GM23338 (cell line): ENCODE results near the gene HVCN1. TPM values are rescaled to one million over a fixed set of nuclear protein-coding genes. Genes with fewer than 3 reads are reported as not detected.

Source experiments
- ATAC-seq: fragments of 200-7000 bp; cut with Tn5 transposase; 3 replicates; pipeline ENCODE4 v1.9.1; 2020
- DNase-seq: peaks from one replicate; pipeline ENCODE4 v3.0.0-alpha.2; 2015; ENCODE audit warnings: low spot score
- H2AFZ ChIP-seq: fragments of 200-600 bp; sonication (generic); 2 replicates; pipeline ENCODE4 v1.8.0; 2016; ENCODE audit warnings: antibody characterized with exemption, mild to moderate bottlenecking, moderate library complexity
- H3F3A ChIP-seq: fragments of 200-600 bp; sonication (generic); replicated peaks from 2 replicates; pipeline ENCODE4 v1.8.0; 2017; ENCODE audit warnings: antibody characterized with exemption, mixed run types, low read depth
- H3K27ac ChIP-seq: fragments of 200-600 bp; sonication (generic); 2 replicates; pipeline ENCODE4 v1.6.1; 2016; ENCODE audit warnings: low read depth
- H3K27me3 ChIP-seq: fragments of 200-600 bp; sonication (generic); 2 replicates; pipeline ENCODE4 v1.8.0; 2016; ENCODE audit warnings: mild to moderate bottlenecking, mixed run types, moderate library complexity; ENCODE audit not compliant: insufficient read depth
- H3K36me3 ChIP-seq: fragments of 200-600 bp; sonication (generic); 2 replicates; pipeline ENCODE4 v1.8.0; 2016; ENCODE audit warnings: mild to moderate bottlenecking; ENCODE audit not compliant: insufficient read depth
- H3K4me1 ChIP-seq: fragments of 200-600 bp; sonication (generic); 2 replicates; pipeline ENCODE4 v1.8.0; 2016; ENCODE audit warnings: mild to moderate bottlenecking, moderate library complexity; ENCODE audit not compliant: insufficient read depth
- H3K4me2 ChIP-seq: fragments of 200-600 bp; sonication (generic); 2 replicates; pipeline ENCODE4 v1.7.1; 2017; ENCODE audit warnings: mixed run types
- H3K4me3 ChIP-seq: fragments of 200-600 bp; sonication (generic); 2 replicates; pipeline ENCODE4 v1.6.1; 2016; ENCODE audit warnings: mixed run types
- H3K79me2 ChIP-seq: fragments of 200-600 bp; sonication (generic); replicated peaks from 2 replicates; pipeline ENCODE4 v1.8.0; 2017; ENCODE audit warnings: mild to moderate bottlenecking; ENCODE audit not compliant: insufficient read depth
- H3K9me2 ChIP-seq: fragments of 200-600 bp; sonication (generic); 2 replicates; pipeline ENCODE4 v1.8.0; 2017; ENCODE audit not compliant: insufficient read depth
- H4K20me1 ChIP-seq: fragments of 200-600 bp; sonication (generic); replicated peaks from 2 replicates; pipeline ENCODE4 v1.8.0; 2017; ENCODE audit warnings: mild to moderate bottlenecking; ENCODE audit not compliant: insufficient read depth
- H3K27ac Mint-ChIP-seq: 2 replicates; pipeline ENCODE4 v1.8.0; 2020; ENCODE audit warnings: inconsistent platforms, mild to moderate bottlenecking, moderate library complexity, mixed read lengths
- H3K27me3 Mint-ChIP-seq: 3 replicates; pipeline ENCODE4 v1.8.0; 2022; ENCODE audit warnings: low read depth, mild to moderate bottlenecking, moderate library complexity, mixed read lengths, inconsistent platforms; ENCODE audit not compliant: insufficient read depth, poor library complexity
- H3K36me3 Mint-ChIP-seq: 3 replicates; pipeline ENCODE4 v1.8.0; 2021; ENCODE audit warnings: low read depth, mild to moderate bottlenecking, inconsistent platforms, moderate library complexity, mixed read lengths
- H3K4me1 Mint-ChIP-seq: 3 replicates; pipeline ENCODE4 v1.8.0; 2020; ENCODE audit warnings: mild to moderate bottlenecking, inconsistent platforms, mixed read lengths
- H3K4me3 Mint-ChIP-seq: 3 replicates; pipeline ENCODE4 v1.8.0; 2021; ENCODE audit warnings: moderate library complexity, mild to moderate bottlenecking, inconsistent platforms, mixed read lengths
- H3K9me3 Mint-ChIP-seq: 3 replicates; pipeline ENCODE4 v1.8.0; 2020; ENCODE audit warnings: moderate library complexity, mild to moderate bottlenecking, inconsistent platforms, mixed read lengths
- CREB1 ChIP-seq: fragments of 250-450 bp; sonication (Bioruptor Pico); IDR thresholded peaks from 2 replicates; pipeline ENCODE4 v1.5.0; 2020; ENCODE audit warnings: low read depth, mild to moderate bottlenecking, moderate library complexity
- EZH2 ChIP-seq: fragments of 200-600 bp; sonication (generic); IDR thresholded peaks from one replicate; pipeline ENCODE4 v1.8.0; 2017; ENCODE audit warnings: antibody characterized with exemption, mild to moderate bottlenecking, low read depth; ENCODE audit not compliant: unreplicated experiment
- EZH2phosphoT487 ChIP-seq: fragments of 200-600 bp; sonication (generic); IDR thresholded peaks from one replicate; pipeline ENCODE4 v1.8.1; 2018; ENCODE audit warnings: antibody characterized with exemption; ENCODE audit not compliant: unreplicated experiment
- JUNB ChIP-seq: IDR thresholded peaks from one replicate; pipeline ENCODE4 v1.6.1; 2016; ENCODE audit warnings: antibody characterized with exemption; ENCODE audit not compliant: unreplicated experiment
- NANOG ChIP-seq: IDR thresholded peaks from 2 replicates; pipeline ENCODE4 v1.6.1; 2016; ENCODE audit warnings: antibody characterized with exemption, borderline replicate concordance
- POLR2AphosphoS5 ChIP-seq: IDR thresholded peaks from 2 replicates; pipeline ENCODE4 v1.6.1; 2016; ENCODE audit warnings: antibody characterized with exemption, low read depth
- STAT1 ChIP-seq: IDR thresholded peaks from one replicate; pipeline ENCODE4 v1.6.1; 2016; ENCODE audit warnings: antibody characterized with exemption; ENCODE audit not compliant: unreplicated experiment
- polyA plus RNA-seq: library from polyadenylated mRNA; unstranded; fragments of >200 nt; fragmentation: Nextera tagmentation; extraction: Ambion mirVana; gene quantifications from 2 replicates; pipeline ENCODE4 v1.2.1, GENCODE V29; 2016
- total RNA-seq: library from RNA; depleted of rRNA; stranded (reverse); fragments of >200 nt; shearing (Covaris generic); gene quantifications from 2 replicates; pipeline ENCODE4 v1.2.3, GENCODE V29; 2014
- TF ChIP-seq, protein P1 (sequence below), 2 experiments: fragments of 200-600 bp in 1 of 2; sonication (generic) in 1 of 2; conservative IDR thresholded peaks; 2 replicates each; pipeline versions ENCODE4 v1.5.1 to v1.6.1; 2016 to 2017; ENCODE audit warnings: antibody characterized with exemption in 2 of 2, low read depth in 2 of 2, mild to moderate bottlenecking in 2 of 2, moderate library complexity in 1 of 2
- TF ChIP-seq, protein P2 (sequence below): IDR thresholded peaks from 2 replicates; pipeline ENCODE4 v1.6.1; 2016; ENCODE audit warnings: antibody characterized with exemption
- TF ChIP-seq, protein P3 (sequence below): fragments of 250-450 bp; sonication (Bioruptor Pico); IDR thresholded peaks from 2 replicates; pipeline ENCODE4 v1.5.0; 2020; ENCODE audit warnings: mild to moderate bottlenecking, moderate library complexity

Gene HVCN1
- total and polyA plus RNA-seq, 2 experiments from 2014 or later: 10.4 to 10.7 TPM

DNA sequence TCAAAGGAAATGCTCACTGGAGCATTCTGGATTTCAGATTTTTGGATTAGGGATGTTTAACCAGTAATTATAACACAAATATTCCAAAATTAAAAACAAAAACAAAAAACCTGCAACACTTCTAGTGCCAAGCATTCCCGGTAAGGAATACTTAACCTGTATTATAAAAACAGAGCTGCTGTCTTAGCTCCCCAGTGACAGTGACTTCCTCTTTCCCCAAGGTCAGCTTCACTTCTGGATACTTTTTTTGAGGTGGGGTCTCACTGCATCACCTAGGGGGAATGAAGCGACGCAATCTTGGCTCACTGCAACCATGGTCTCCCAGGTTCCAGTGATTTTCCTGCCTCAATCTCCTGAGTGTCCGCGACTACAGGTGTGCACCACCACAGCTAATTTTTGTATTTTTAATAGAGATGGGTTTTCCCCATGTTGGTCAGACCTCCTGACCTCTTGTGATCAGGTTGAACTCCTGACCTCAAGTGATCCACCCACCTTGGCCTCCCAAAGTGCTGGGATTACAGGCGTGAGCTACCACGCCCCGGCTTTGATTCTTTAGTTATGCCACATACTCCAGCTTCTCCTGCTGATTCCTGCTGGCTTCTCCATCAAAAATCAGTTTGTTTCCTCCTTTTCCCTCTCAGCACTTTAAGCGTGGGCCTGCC lies 37.9 kb upstream of the HVCN1 start (continued):
- TF ChIP-seq CREB1 (no peak), EZH2 (no peak), STAT1 (no peak)
- TF ChIP-seq, protein P1, sequence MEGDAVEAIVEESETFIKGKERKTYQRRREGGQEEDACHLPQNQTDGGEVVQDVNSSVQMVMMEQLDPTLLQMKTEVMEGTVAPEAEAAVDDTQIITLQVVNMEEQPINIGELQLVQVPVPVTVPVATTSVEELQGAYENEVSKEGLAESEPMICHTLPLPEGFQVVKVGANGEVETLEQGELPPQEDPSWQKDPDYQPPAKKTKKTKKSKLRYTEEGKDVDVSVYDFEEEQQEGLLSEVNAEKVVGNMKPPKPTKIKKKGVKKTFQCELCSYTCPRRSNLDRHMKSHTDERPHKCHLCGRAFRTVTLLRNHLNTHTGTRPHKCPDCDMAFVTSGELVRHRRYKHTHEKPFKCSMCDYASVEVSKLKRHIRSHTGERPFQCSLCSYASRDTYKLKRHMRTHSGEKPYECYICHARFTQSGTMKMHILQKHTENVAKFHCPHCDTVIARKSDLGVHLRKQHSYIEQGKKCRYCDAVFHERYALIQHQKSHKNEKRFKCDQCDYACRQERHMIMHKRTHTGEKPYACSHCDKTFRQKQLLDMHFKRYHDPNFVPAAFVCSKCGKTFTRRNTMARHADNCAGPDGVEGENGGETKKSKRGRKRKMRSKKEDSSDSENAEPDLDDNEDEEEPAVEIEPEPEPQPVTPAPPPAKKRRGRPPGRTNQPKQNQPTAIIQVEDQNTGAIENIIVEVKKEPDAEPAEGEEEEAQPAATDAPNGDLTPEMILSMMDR (conservative IDR thresholded peaks at IDR 0.05; ENCODE audit: low read depth in 2 of 2): no peak
- TF ChIP-seq, protein P2, sequence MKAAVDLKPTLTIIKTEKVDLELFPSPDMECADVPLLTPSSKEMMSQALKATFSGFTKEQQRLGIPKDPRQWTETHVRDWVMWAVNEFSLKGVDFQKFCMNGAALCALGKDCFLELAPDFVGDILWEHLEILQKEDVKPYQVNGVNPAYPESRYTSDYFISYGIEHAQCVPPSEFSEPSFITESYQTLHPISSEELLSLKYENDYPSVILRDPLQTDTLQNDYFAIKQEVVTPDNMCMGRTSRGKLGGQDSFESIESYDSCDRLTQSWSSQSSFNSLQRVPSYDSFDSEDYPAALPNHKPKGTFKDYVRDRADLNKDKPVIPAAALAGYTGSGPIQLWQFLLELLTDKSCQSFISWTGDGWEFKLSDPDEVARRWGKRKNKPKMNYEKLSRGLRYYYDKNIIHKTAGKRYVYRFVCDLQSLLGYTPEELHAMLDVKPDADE: no peak

DNA sequence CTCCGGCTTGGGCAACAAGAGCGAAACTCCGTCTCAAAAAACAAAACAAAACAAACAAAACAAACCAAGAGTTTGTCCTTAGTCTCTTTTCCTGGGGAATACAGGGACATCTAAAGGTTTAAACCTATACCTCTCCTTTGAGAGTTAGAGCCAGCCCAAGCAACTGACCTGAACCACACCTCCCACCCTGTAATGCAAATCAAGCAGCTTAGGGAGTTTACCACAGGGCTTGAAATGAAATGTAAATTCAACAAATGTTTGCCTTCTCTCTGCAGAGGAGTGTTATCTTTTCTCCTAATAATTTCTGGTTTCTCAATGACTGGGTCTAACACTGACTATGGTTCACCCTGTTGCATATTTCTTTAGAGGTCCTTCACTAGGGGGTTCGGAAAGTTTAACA lies 37.1 kb upstream of the HVCN1 start:
- Mint-ChIP-seq H3K27ac (no peak overlapping the region; the same call in 1 of the 2 replicates), H3K36me3 (peaks cover 91% of the 10 kb centered on the region)

More for the DNA sequence above, 37.1 kb upstream of the HVCN1 start:
- Mint-ChIP-seq H3K9me3 (no peaks in the 10 kb centered on the region), H3K4me3 (peak overlapping the region; percentile 33; the same call in 2 of the 3 replicates), H3K4me1 (peaks cover 23% of the 10 kb centered on the region), H3K27me3 (peaks cover 3% of the 10 kb centered on the region)
- Histone ChIP-seq H3K4me1 (peaks cover 15% of the 10 kb centered on the region), H3K27me3 (no peaks in the 10 kb centered on the region), H3K4me2 (peak overlapping the region; percentile 3; the same call in 1 of the 2 replicates), H3K27ac (peak overlapping the region; percentile 34; the same call in 1 of the 2 replicates), H4K20me1 (peaks cover 84% of the 10 kb centered on the region), H3K9me2 (no peaks in the 10 kb centered on the region), H3K36me3 (peaks cover 69% of the 10 kb centered on the region), H3K79me2 (peaks cover 89% of the 10 kb centered on the region), H2AFZ (no peak overlapping the region), H3F3A (0 out of 2 replicates have a peak, but pooled peaks cover 5% of the 10 kb centered on the region), H3K4me3 (no peak overlapping the region)
- DNase-seq: no peak
- TF ChIP-seq POLR2AphosphoS5 (no peak), NANOG (no peak), EZH2 (no peak), EZH2phosphoT487 (no peak), JUNB (no peak)
- TF ChIP-seq, protein P3, sequence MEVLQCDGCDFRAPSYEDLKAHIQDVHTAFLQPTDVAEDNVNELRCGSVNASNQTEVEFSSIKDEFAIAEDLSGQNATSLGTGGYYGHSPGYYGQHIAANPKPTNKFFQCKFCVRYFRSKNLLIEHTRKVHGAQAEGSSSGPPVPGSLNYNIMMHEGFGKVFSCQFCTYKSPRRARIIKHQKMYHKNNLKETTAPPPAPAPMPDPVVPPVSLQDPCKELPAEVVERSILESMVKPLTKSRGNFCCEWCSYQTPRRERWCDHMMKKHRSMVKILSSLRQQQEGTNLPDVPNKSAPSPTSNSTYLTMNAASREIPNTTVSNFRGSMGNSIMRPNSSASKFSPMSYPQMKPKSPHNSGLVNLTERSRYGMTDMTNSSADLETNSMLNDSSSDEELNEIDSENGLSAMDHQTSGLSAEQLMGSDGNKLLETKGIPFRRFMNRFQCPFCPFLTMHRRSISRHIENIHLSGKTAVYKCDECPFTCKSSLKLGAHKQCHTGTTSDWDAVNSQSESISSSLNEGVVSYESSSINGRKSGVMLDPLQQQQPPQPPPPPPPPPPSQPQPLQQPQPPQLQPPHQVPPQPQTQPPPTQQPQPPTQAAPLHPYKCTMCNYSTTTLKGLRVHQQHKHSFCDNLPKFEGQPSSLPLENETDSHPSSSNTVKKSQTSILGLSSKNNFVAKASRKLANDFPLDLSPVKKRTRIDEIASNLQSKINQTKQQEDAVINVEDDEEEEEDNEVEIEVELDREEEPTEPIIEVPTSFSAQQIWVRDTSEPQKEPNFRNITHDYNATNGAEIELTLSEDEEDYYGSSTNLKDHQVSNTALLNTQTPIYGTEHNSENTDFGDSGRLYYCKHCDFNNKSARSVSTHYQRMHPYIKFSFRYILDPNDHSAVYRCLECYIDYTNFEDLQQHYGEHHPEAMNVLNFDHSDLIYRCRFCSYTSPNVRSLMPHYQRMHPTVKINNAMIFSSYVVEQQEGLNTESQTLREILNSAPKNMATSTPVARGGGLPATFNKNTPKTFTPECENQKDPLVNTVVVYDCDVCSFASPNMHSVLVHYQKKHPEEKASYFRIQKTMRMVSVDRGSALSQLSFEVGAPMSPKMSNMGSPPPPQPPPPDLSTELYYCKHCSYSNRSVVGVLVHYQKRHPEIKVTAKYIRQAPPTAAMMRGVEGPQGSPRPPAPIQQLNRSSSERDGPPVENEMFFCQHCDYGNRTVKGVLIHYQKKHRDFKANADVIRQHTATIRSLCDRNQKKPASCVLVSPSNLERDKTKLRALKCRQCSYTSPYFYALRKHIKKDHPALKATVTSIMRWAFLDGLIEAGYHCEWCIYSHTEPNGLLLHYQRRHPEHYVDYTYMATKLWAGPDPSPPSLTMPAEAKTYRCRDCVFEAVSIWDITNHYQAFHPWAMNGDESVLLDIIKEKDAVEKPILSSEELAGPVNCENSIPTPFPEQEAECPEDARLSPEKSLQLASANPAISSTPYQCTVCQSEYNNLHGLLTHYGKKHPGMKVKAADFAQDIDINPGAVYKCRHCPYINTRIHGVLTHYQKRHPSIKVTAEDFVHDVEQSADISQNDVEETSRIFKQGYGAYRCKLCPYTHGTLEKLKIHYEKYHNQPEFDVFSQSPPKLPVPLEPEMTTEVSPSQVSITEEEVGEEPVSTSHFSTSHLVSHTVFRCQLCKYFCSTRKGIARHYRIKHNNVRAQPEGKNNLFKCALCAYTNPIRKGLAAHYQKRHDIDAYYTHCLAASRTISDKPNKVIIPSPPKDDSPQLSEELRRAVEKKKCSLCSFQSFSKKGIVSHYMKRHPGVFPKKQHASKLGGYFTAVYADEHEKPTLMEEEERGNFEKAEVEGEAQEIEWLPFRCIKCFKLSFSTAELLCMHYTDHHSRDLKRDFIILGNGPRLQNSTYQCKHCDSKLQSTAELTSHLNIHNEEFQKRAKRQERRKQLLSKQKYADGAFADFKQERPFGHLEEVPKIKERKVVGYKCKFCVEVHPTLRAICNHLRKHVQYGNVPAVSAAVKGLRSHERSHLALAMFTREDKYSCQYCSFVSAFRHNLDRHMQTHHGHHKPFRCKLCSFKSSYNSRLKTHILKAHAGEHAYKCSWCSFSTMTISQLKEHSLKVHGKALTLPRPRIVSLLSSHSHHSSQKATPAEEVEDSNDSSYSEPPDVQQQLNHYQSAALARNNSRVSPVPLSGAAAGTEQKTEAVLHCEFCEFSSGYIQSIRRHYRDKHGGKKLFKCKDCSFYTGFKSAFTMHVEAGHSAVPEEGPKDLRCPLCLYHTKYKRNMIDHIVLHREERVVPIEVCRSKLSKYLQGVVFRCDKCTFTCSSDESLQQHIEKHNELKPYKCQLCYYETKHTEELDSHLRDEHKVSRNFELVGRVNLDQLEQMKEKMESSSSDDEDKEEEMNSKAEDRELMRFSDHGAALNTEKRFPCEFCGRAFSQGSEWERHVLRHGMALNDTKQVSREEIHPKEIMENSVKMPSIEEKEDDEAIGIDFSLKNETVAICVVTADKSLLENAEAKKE (CRISPR knock-in tag): no peak
- TF ChIP-seq, protein P2: no peak
- TF ChIP-seq, protein P1 (conservative IDR thresholded peaks at IDR 0.05; ENCODE audit: low read depth in 2 of 2): no peak
- peak; percentile 84 for ATAC-seq
